Activated CD8-positive, alpha-beta memory T cell treated with anti-CD3 and anti-CD28 coated beads for 36 hours (primary cell): ENCODE measurements around the gene KCNMA1. TPM values are rescaled to one million over a fixed set of nuclear protein-coding genes. Genes with fewer than 3 reads are reported as not detected.

Experiments
- CTCF ChIA-PET: fragments of 350-600 bp; sonication (Branson Sonifier 250); formaldehyde crosslinking; loops from one replicate; lab custom pipeline; 2021; ENCODE audit warnings: antibody characterized with exemption; lab: Charles Lee
- POLR2A ChIA-PET: fragments of 350-600 bp; sonication (Branson Sonifier 250); formaldehyde crosslinking; loops from one replicate; lab custom pipeline; 2021; ENCODE audit warnings: antibody characterized with exemption; lab: Charles Lee
- total RNA-seq, 2 experiments: library from RNA; stranded (reverse); gene quantifications; one replicate each; pipeline ENCODE4 v1.2.3, GENCODE V29; 2021

KCNMA1 gene
- total RNA-seq, 2 experiments from 2014 or later, result not detected

- POLR2A ChIA-PET, result no interaction called here
- CTCF ChIA-PET, result no interaction called here
Measured at GRCh38 chr10:77202857-77203256, 434.8 kb downstream of the KCNMA1 start.

DNA sequence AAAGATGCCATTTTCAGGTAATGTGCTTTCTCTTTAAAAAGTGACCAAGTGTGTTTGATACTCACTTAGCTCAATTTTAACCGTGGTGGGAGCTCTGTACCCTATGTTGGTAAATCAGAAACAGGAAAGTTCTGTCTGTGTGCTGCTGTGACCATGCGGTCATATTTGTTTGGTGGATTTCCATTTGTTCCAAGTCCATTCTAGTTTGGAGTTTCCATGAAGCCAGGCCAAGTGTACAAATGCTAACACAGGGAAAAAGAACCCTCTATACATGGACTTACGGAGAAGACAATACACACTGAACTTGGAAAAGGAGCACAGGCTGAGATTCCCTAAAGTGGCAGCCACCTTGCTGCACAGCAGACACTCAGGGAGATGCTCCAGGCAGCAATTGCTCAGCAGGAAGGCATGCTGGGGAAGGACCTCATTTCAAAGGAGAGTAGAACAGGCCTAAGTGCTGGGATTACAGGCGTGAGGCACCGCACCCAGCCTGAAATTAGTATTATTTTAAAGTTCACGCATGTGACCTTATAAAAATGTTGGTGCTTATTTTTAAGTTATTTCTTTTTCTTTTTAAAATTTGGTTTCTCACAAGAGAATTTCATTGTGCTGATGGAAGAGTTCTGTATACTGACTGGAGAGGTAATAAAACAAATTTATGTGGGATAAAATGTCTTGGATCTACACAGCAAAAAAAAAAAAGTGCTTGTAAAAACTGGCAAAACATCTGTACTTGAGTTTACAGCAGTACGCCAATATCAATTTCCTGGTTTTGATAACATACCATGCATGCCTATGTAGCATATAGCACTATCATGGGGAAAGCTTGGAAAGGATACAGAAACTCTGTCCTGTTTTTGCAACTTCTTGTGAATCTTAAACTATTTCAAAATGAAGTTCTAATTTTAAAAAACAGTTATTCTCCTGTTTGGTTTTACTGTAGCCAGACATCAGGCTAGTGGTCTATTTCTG lies 436.2 kb downstream of the KCNMA1 start:
- CTCF ChIA-PET, result no interaction called here
- POLR2A ChIA-PET, result no interaction called here

DNA sequence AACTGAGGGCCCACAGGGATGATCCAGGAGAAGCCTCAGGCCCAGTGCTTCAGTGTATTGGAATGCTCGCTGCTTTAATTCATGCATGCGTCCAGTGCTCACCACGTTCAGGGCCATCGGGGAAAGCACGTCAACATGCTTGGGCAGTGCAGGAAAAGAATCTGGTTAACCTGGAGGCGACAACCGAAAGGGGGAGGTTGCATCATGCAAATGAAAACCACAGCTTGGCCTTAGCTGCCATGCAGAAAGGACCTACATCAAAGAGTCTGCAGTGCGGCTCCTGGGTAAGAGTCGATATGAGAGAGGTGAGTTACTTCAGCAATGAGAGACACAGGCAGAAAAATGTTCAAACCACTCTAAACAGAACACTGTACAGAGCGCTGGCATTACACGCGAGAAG lies 440.1 kb downstream of the KCNMA1 start:
- POLR2A ChIA-PET, result no interaction called here
- CTCF ChIA-PET, result no interaction called here

- ChIA-PET CTCF (no interaction called here), POLR2A (no interaction called here)
Measured at GRCh38 chr10:77196614-77197013, 441.0 kb downstream of the KCNMA1 start.

- CTCF ChIA-PET, result no interaction called here
Measured at GRCh38 chr10:77195101-77195500, 442.5 kb downstream of the KCNMA1 start.

DNA sequence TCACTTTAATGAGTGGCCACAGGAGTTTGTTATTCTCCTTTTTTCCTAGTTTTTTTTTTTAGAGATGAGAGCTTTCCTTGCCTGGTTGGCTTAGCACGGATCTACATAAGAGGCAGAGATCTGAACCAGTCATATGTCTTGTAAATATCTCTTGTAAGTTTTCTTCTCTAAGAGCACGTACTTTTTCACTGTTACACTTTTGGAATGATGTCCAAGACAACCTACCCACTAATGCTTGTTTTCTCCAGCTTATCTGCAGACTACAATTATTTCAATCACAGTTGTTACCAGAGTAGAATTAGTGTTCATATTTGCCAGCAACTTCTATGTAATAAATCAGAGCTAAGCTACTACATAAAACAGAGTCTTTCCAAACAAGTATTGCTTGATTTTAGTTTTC lies 444.6 kb downstream of the KCNMA1 start:
- ChIA-PET POLR2A (no interaction called here), CTCF (no interaction called here)

More at GRCh38 chr10:77195101-77195500, 442.5 kb downstream of the KCNMA1 start:
- POLR2A ChIA-PET, result no interaction called here

DNA sequence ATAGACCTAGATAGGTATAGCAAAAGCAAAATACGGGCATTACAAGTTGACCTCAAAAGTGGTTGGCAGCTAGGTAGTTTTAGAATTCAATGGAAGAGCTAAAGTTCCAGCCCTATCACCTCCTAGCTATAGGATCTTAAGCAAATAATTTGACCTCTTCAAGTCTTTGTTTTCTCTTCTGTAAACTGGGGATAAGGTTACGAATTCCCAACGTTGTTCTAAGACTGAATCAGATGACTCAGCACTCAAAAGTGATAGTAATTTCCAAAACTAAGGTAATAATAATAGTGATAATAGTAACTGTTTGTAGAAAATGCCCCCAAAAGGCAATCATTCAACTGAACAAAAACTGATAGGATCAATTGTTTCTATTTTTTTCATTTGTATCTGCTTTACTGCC lies 445.2 kb downstream of the KCNMA1 start:
- POLR2A ChIA-PET, result no interaction called here
- CTCF ChIA-PET, result no interaction called here

DNA sequence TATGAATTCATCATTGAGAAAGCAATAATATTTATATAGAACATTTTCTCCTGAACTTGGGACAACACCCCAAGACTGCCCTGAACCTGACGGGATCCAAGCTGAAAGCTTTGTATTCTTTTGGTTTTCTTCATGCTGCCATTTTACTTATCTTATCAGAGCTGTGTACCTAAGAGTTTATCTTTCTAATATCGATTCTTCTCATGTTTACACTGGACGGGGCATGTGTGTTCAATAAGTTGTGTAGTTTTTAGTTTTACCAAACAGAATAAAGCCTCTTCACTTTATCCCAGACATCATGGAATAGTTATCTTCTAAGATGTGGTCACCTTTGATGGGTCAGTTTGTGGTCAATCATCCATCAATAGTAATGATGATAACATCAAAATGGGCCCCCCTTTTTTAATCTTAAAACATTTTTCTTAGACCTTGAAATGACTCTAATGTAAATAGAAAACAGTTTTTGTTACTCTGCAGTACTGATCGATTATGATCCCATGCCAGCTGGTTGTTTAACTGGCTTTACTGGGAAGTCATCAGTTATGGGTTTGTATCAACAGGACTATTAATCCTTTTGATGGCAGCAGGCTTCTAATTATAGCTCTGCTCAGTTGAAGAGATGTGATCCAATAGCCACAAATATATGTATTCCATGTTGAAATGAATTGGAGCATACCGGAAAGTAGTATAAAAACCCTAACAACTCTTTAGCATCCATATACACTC lies 446.1 kb downstream of the KCNMA1 start:
- ChIA-PET CTCF (interaction anchor here (1.0 kb wide), 1 partner anchor 19 kb away, joined by 3 read pairs; no protein-coding TSS in a partner anchor), POLR2A (no interaction called here)

DNA sequence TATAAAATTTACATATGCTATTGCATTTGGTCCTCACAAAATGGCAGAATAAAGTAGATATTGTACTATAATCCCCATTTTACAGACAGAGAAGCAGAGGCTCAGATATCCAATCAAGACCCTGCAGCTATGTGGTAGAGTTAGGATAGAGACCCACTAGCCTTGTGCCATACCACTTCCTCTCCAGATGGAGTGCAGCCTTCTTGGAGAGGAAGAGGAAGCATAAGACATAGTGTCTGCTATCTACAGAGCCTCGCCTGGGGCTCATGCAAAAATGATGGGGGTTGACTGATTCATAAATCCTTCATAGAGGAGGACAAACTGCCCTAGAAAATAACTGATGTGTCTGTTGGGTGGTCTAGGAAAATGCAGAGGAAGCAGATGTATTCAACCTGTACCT lies 447.3 kb downstream of the KCNMA1 start:
- CTCF ChIA-PET, result interaction anchor here (1.0 kb wide), 1 partner anchor 17 kb away, joined by 3 read pairs; no protein-coding TSS in a partner anchor
- POLR2A ChIA-PET, result no interaction called here

GRCh38 chr10:77189520-77189919 lies 448.1 kb downstream of the KCNMA1 start:
- ChIA-PET CTCF (interaction anchor here (0.8 kb wide), 1 partner anchor 24 kb away, joined by 3 read pairs; no protein-coding TSS in a partner anchor), POLR2A (no interaction called here)

GRCh38 chr10:77189075-77189474 lies 448.5 kb downstream of the KCNMA1 start:
- CTCF ChIA-PET, result interaction anchor here (0.8 kb wide), 1 partner anchor 23 kb away, joined by 3 read pairs; no protein-coding TSS in a partner anchor
- POLR2A ChIA-PET, result no interaction called here

GRCh38 chr10:77188521-77188920 lies 449.1 kb downstream of the KCNMA1 start:
- POLR2A ChIA-PET, result no interaction called here
- CTCF ChIA-PET, result no interaction called here

DNA sequence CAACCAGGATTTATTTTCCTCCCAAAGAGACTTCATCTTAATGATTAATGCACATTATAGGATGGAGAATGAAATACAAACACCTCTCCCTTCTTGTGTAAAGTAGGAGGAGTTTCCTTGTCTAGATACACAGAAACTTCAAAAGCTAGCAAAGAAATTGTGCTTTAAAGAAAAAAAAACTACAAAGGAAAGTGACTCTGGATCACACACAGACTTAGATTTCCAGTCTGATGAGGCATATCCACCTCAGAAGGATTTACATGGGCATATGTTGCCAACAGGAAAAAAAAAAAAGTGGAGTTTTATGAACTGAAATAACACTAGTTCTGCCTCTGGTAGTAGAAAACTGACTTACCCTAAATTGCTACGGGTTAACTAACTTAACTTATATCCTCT lies 449.6 kb downstream of the KCNMA1 start:
- CTCF ChIA-PET, result interaction anchor here (1.1 kb wide), 1 partner anchor 453 kb away, joined by 3 read pairs; no protein-coding TSS in a partner anchor

GRCh38 chr10:77187376-77187999 lies 450.1 kb downstream of the KCNMA1 start:
- ChIA-PET CTCF (interaction anchor here (1.1 kb wide), 1 partner anchor 454 kb away, joined by 3 read pairs; no protein-coding TSS in a partner anchor), POLR2A (no interaction called here)

More for the DNA sequence above, 449.6 kb downstream of the KCNMA1 start:
- POLR2A ChIA-PET, result no interaction called here

DNA sequence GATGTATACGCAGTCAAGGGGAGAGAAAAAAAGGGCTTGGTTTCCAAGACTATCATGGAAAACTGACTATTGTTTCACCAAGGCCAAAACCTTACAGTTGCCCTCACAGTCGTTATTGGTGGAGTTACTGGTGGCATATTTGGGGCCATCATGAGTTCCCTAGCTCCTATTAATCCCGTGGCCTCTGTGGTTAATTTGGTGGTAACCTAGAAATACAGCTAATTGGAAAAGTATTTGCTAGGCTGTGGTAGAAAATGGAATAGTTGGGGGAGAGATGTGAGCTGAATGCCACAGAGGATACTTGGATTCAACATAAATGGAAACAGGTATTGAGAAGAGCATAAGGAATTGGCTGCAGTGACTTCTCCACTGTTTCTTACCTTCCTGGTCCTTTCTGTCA lies 450.7 kb downstream of the KCNMA1 start:
- CTCF ChIA-PET, result interaction anchor here (1.1 kb wide), 1 partner anchor 454 kb away, joined by 3 read pairs; no protein-coding TSS in a partner anchor
- POLR2A ChIA-PET, result no interaction called here

GRCh38 chr10:77185696-77186095 lies 451.9 kb downstream of the KCNMA1 start:
- CTCF ChIA-PET, result no interaction called here

GRCh38 chr10:77182803-77183202 lies 454.8 kb downstream of the KCNMA1 start:
- ChIA-PET POLR2A (no interaction called here), CTCF (no interaction called here)

More at GRCh38 chr10:77185696-77186095, 451.9 kb downstream of the KCNMA1 start:
- POLR2A ChIA-PET, result no interaction called here

DNA sequence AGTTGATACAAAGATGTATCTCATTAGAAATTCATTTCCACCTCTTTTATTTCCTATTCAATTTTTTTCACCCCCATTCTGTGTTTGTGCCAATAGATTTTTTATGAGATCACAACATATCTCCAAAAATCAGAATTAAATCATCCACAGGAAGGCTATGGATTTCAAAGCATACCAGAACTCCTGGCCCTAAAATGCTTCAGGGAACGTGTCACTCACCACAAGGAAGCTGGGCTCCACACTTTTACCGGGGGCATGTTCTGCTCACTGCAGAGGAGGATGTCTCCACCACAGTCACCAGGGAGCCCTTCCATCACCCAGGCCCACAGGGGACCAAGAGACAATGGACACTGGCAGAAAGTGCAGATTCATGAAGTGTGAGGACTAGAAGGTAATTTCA lies 456.8 kb downstream of the KCNMA1 start:
- ChIA-PET CTCF (no interaction called here), POLR2A (no interaction called here)

- ChIA-PET CTCF (no interaction called here), POLR2A (no interaction called here)
Measured at GRCh38 chr10:77180104-77180503, 457.5 kb downstream of the KCNMA1 start.
